Activated CD8-positive, alpha-beta memory T cell treated with anti-CD3 and anti-CD28 coated beads for 4 hours (primary cell): Measurements from ENCODE around the gene PRPF6.
A peak's percentile ranks its signal among the peaks of the same experiment; 100 is the strongest.

Experiments
- DNase-seq, 2 donors: peaks; one replicate each; pipeline ENCODE4 v3.0.0-alpha.2; 2020; ENCODE audit warnings: low read depth in 2 of 2

PRPF6 gene

DNA sequence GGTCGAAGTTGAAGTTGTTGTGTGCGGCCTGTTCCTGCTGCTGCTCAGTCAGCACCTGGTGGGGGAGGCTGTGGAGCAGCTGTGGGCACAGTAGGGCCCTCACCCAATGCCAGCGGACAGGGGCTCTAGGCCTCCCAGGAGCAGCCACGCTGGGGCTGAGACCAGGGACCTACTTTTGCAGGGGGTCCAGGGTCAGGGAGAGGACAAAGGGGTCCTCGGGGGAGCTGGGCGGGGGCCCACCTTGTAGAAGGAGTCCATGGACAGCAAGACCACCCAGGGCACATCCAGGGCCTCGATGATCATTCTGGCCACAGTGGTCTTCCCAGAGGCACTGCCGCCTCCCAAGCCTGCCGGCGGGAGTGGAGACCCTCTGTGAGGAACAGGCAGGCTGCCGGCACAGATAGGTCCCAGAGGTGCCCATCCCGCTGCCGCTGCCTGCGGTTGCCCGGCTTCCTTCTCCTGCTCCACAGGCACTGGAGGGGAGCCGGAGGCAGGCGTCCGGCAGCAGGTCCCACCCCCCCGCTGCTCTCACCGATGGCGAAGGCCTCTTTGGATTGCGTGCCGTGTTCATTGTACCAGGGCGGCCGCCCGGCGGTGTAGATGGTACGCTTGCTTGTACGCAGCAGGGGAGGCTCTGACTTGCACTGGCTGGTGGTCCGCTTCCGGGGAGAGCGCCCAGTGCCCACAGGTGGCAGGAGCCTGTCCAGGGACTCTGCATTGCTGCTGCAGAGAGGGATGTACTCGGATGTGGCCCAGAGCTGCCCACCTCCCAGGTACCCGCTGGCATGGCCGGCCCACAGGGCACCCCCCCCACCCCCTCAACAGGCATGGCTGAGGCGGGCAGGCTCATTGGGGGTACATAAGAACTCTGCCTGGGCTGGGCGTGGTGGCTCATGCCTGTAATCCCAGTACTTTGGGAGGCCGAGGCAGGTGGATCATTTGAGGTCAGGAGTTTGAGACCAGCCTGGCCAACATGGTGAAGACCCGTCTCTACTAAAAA, 34.7 kb upstream of the PRPF6 start:
- no peak for DNase-seq

DNA sequence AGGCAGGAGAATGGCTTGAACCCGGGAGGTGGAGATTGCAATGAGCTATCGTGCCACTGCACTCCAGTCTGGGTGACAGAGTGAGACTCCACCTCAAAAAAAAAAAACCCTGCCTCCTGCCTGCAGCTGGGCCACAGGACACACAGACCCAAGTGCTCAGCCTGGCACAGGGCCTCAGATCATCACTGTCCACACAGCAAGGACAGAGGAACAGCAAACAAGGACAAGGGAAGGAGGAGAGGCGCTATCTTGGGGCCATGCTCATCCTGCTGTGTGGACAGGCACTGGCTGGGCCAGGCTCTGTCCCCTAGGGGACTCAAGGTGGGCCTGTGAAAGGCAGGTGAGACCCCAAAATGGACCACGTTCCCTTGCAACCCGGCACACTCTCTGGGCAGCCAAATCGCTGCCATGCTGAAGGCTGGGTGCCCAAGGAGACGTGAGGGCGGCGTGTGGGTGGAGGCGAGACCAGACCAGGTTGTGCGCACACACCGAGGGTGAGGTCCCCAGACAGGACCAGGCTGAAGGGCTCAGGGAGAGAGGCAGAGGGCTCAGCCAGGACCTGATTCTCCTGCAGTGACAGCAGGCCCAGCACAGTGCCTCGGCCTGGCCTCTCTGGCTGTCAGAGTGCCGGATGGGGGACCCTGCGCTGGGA, 33.8 kb upstream of the PRPF6 start:
- no peak for DNase-seq

DNA sequence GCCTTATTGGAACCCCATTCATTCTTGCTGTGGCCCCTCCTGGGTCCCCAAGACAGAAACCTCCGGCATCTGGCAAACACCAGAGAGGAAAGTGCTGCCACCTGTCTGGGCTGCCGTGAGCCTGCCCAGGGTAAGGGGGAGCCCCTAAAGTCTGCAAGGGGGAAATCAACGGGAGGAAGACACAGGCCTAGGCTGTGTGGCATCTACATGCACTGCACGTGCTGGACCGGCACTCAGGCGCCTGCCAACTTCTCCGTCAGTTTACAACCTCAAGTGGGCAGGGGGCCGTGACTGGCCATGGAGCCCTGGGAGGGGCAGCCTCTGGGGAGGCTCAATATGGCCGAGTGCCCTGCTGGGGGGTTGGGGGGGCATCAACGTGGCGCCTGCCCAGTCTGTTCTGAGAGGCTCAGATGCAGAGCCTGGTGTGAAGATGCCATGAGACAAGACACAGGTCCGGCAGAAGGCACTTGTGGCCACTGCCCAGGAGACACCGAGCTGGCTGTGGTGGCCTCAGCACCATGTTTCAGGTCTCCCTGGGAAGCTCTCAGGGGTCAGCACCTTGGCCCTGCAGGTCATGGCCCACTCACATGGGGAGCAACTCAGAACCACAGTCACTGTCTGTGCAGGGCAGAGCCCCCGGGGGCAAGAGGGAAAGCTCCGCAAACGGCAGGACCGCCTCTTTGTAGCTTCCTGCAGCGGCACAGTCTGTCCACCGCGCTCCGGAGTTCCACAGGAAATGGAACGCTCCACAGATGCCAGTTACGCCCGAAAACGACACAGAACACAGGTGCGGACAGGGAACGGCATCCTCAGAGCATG, 33.1 kb upstream of the PRPF6 start:
- DNase-seq = no peak

DNA sequence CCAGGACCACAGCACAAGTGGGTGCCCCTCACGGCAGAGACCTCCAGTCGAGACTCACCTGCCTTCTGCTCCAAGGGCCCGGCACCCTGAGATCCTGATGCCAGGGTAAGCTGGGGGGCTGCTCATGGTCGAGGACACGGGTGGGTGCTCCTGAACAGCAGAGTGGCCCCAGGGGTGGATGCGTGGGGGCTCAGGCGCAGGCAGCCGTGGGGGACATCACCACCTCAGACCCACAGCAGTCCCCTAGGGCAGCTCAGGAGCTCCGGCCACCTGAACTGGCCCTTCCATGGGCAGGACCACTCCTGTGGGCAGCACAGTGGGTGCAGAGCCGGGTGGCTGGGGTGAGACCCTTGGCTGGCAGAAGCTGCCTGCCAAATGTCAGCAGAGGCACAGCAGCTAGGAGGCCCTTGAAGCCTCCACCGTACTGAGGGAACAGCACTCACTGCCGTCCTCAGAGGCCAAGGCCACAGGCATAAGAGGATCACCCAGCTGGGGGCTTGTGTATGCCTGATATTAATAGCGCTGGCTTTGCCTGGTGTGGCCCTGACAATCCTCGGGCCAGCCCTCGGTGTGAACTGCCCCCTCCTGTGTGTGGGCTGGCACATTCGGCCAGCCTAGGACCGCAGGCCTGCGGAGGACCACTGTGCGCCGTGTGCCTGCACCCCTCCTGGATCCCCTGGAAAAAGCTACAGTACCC, 30.1 kb upstream of the PRPF6 start:
- DNase-seq = no peak

DNA sequence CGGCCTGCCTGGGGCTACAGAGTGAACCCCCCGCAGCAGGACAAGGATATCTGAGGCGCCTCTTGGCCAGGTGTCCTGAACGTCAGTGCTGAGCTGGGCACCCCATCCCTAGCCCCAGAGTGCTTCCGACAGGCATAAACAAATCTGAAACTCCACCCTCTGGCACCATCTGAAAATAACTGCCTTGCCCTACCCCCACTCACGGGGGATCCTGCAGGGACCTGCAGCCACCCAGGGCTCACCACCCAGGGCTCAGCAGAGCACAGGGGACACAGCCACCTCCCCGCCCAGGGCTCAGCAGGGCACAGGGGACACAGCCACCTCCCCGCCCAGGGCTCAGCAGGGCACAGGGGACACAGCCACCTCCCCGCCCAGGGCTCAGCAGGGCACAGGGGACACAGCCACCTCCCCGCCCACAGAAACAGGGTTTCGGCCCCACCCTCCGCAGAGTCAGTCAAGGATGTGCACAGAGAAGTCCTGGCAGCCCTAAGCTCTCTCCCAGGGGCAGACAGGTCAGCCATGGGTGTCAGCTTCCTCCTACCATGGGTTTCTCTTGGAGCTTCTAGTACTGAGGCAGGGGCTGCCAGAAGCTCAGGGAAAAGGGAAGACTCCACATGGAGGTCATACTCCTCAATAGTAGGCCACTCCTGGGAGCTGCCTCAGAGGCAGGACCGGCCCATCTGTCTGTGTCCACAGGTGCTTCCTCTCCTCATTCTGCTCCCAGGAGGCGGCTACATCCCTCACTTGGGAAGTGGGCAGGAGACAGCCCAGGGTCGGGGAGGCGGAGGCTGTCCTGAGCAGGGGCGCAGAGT, 29.3 kb upstream of the PRPF6 start:
- no peak for DNase-seq

DNA sequence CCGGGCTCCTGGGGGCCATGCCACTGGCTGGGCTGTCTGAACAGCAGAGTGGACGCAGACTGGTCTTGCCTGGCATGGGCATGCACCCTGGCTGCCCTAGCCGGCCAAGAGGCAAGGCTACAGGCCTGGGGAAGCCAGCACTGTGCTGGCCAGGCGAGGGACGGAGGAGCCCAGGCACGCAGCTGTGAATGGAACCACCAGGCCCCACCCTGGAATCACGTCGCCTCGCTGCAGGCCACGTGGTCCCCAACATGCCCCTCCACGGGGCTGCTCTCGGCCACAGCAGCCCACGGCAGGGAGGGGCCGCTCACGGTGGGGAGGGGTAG, 28.8 kb upstream of the PRPF6 start:
- DNase-seq = no peak

DNA sequence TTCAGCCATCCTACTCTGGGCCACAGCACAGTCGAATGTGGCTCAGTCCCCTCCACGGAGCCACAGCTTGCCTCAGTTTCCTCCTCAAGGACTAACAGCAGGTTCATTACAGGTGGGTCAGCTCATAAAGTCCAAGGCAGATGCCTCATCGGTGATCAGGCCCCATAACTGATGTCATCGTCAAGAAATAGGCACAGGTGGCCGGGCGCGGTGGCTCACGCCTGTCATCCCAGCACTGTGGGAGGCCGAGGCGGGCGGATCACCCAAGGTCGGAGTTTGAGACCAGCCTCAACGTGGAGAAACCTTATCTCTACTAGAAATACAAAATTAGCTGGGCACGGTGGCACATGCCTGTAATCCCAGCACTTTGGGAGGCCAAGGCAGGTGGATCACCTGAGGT, 28.2 kb upstream of the PRPF6 start:
- no peak for DNase-seq

DNA sequence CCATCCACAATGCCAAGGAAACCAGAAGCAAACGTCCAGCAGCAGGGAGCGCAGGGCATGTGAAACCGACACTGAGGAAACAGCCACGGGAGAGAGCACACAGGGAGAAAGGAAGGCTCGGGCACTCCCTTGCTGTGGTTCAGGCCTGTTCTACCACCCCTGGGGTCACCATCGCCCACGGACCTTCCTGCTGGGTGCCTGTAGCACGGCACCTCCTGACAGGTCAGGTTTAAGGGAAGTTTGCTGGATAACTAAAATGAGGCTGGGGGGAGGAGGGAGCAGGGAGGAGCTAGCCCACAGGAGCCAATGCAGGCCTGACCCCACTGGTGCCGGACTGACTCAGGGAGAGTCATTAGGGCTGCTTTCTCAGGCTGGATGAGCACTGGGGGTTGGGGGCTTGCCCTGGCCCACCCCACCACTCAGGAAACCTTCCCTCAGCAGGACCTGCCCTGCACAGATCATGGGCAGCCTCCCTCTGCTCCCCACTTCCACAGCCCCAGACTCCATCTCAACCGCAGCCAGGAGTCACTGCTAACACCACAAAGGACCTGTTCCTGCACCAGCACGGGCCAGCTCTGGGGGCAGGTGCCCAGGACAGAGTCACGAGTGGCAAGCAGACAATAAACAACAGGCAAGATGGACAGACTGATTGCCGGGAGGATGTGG, 27.0 kb upstream of the PRPF6 start:
- no peak for DNase-seq

DNA sequence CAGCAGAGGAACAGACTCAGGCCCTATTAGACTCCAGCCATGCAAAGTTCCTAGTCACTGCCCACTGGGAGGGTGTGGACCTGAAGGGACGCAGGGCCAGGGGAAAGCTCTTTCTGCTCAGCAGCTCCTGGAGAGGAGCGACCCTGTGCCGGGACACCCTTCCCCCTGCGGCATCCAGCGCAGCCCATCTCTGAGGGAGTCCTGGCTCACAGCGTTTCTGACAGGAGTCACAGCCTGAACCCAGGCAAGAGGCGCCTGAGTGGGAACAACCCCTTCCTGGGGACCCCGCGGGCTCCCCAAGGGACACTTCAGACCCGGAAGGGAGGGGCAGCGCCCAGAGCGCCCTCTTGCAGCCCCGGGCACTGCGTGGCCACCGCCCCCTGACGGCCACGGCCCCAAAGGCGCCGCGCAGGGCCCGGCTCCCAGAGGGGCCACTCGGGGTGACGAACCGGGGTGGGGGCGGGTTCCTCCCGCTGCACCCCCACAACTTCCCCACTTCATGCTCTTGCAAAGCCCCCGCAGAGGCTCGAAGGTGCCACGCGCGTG, 25.6 kb upstream of the PRPF6 start:
- DNase-seq = no peak

DNA sequence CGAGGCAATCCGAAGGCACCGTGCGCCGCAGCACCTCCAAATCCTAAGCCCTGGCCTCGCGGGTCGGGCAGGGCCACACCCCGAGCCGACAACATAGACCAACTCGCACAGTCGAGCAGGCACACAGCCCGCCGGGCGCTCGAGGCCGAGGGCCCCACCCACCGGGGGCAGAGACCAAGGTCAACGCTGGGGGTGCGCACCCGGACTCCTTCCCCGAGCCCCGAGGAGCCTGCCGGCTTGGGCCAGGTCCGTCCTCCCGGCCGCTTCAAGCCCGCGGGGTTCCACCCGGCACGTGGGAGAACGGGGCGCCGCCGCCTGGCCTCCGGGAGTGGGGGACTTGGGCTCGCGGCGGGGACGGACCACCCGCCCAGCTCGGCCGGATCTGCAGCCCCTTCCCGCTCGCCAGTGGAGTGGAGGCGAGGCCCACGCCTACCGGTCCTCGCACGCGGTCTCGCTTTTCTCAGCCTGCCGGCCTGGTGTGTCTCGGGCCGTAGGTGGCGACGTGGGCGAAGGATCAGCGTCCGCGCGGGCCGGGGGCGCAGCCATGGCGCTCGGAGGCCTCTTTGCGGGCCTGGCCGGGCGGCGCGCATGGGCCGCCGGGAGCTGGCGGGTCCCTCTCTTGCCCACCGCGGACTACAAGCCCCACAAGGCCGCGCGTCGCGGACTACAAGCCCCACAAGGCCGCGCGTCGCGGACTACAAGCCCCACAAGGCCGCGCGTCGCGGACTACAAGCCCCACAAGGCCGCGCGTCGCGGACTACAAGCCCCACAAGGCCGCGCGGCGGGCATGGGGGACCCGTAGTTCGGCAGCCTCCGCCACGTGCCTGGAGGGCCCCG, 24.9 kb upstream of the PRPF6 start, which contains the start of gene UCKL1:
Gene UCKL1 (minus strand): TSS at position 590 of the 837 bp plus-strand sequence. CDS start 44 bp downstream, at position 546.
- DNase-seq = peak; percentile 78 to 85

DNA sequence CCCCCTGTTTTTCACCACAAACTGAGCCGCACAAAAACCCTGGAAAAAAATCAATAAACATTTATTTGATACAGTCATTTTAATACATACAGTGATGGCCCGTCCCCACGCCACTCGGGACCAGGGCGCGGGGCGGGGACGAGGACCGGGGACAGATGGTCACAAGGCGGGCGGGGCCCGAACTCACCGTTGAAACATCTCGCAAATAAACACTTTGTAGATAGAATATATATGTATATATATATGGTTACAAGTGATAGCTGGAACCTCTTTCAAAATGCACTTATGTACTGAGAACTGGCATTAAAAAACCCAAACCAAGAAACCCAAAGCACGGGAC, 24.3 kb upstream of the PRPF6 start:
- DNase-seq = no peak

DNA sequence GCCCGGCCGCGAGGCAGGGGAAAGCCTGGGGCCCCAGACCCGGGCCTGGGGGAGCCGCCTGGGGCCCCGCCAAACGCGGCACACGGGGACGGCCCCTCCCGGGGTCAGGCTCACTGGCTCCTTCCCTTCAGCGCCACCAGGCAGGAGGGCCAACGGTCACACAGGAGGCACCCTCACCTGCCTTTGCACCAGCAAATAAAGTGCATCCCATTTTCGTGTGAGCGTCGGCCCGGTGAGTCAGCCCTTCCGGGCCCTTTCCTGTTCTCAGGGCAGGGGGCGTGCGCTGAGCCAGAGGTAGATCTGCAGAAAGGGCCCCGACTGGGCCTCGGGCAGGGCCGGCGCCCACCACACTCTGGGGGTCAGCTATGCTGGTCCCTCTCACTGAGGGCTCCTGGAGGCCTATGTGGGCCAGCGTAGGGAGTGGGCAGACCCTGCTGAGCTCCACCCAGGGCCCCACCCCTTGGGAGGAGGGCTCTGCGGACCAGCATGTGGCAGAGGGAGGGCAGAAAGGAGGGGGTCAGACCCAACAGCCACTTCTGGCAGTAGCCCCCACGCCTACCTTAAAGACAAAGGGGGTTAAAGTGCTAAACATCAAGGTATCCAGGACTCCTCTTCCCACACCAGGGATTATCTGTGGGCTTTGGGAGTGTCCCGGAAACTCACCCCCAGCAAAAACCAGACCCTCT, 23.8 kb upstream of the PRPF6 start:
- DNase-seq = peak in 1 of 2 donors; percentile 46

DNA sequence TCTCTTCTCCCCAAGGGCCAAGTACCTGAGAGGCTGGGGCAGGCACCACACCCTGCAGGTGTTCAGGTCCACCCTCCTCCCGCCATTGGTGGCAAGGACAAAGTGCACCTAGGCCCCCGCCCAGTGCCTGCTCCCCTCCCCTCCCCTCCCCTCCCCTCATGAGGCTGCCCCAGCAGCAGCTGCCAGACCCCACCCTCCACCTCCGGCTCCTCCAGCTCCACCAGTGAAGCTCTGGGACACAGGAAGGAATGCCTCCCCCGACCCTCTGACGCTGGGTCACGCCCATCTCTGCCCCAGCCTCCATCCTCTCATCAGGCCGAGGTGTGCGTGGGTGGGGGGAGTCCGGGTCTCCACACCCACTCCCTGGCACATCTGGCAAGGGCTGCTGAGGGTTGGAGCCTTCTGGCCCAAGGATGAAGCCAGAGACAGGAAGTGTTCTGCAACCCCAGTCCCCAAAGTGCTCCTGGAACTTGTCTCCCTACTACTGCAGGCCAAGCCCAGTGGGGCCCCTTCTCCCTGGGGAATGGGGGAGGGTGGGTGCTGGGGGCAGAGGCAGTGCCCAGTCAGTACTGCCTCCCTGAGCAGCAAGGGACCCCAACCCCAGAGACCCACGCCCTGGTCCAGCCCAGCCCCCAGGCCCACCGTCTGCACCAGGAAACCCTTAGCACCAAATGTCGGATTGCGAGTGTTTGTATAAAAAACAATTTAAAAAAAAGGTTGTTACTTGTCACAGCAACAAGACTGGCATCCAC, 23.1 kb upstream of the PRPF6 start:
- no peak for DNase-seq

DNA sequence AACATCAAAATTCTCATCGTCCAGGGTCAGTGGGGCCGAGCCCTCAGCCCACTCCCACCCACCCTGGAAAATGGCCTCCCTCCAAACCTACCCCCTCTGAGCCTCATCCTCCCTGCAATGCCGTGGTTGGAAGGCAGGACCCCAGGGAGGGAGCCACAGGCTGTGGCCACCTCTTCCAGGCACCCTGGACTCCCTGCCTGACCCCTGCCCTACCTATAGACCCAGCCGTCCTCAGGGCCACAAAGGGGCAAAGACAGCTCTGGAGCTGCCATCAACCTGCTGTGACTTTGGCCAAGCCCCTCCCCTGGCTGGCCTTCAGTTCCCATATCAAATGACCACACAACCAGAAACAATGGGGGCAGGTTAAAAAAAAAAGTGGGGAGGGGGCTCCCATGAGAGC, 22.5 kb upstream of the PRPF6 start:
- DNase-seq = no peak

DNA sequence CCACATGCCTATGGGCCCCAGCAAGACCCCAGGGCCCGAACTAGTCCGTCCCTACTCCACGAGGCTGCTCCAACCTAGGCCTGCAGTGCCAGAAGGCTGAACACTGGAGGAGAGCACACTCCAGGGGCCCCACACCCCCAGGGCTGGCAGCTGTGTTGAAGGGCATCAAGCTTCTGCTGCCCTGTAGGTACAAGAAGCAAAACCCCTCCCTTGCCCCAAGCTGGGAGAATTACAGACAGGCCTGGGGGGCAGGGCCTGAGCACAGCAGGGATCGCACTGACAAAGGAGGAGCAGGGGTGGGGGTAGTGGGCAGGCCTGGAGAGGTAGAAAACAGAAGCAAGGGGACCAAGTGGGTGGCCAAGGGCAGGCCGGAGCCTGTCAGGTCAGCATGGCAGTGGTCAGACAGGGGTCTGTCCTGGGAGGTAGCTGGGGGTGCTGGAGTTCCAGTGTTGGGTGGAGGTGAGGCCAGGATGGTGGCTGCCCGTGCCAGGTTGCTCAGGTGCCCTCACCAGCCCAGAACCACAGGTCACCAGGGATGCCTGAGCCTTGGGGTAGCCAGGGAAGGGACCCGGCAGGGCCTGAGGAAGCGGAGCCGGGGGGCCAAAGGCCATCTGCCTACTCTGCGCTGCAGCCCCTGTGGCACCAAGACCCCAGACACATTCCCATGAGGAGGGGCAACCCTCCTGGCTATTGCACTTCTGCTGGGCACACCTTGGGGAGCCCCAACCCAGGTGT, 21.8 kb upstream of the PRPF6 start:
- DNase-seq = no peak

DNA sequence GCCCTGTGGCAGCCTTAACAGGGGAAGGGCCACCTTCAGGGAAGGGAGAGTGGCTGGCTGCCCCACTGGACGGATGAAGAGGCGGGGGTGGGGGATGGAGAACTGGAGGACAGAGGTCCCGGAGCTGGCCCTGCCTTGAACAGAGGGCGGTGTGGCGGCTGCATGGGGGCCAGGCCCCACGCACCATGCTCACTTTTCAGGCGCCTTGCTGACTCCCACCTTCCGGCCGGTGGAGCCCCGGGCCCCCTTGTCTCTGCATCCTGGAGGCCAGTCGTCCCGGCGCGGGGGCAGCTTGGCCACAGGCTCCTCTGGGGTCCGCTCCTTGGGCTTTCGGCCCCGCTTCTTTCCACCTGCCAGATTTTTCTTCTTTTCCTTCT, 21.2 kb upstream of the PRPF6 start:
- DNase-seq = no peak
